Measurements from ENCODE around the gene LZIC. TPM values are rescaled to one million over a fixed set of nuclear protein-coding genes. Genes with fewer than 3 reads are reported as not detected.

The LZIC gene
- total RNA-seq, 2 donors from 2014 or later: 8.6 to 20.2 TPM

DNA sequence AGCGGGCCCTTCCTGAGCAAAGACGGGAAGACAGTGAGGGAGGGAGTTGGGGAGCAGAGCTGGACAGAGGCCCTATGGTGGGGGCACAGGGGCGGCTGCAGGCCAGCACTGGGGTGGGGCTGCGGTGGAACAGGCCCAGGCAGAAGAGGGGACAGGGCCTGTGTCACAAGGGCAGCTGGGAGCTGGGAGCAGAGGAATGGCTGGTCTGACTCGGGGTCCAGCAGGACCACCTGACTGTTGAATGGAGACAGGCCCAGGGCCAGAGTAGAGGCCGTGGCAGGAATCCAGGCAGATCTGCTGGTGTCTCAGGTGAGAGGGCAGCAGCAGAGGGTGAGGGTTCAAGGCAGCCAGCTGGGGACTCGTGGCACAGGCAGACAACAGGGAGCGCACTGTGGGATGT, 58.4 kb downstream of the LZIC start:
- no peak overlapping the region for H3K27ac ChIP-seq
- H3K9me3 ChIP-seq: no peaks in the 10 kb centered on the region
- TF ChIP-seq, protein P1, sequence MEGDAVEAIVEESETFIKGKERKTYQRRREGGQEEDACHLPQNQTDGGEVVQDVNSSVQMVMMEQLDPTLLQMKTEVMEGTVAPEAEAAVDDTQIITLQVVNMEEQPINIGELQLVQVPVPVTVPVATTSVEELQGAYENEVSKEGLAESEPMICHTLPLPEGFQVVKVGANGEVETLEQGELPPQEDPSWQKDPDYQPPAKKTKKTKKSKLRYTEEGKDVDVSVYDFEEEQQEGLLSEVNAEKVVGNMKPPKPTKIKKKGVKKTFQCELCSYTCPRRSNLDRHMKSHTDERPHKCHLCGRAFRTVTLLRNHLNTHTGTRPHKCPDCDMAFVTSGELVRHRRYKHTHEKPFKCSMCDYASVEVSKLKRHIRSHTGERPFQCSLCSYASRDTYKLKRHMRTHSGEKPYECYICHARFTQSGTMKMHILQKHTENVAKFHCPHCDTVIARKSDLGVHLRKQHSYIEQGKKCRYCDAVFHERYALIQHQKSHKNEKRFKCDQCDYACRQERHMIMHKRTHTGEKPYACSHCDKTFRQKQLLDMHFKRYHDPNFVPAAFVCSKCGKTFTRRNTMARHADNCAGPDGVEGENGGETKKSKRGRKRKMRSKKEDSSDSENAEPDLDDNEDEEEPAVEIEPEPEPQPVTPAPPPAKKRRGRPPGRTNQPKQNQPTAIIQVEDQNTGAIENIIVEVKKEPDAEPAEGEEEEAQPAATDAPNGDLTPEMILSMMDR (IDR thresholded peaks at IDR 0.05): no peak
- TF ChIP-seq POLR2A (IDR thresholded peaks at IDR 0.05): no peak
- DNase-seq (no peak), ATAC-seq (no peak)
- no peaks in the 10 kb centered on the region for H3K36me3 ChIP-seq (replicated peaks in 1 of 2; ENCODE audit: insufficient read depth in 1 of 2, low read depth in 2 of 2)
- 84 to 91% methylated on average over 8 of the region's 8 CpGs for WGBS, 2 donors
- intact Hi-C loops (cut with DNase I): no loop called here
- no peaks in the 10 kb centered on the region for H3K4me1 ChIP-seq
- H3K27me3 ChIP-seq: no peaks in the 10 kb centered on the region
- no peak overlapping the region for H3K4me3 ChIP-seq

DNA sequence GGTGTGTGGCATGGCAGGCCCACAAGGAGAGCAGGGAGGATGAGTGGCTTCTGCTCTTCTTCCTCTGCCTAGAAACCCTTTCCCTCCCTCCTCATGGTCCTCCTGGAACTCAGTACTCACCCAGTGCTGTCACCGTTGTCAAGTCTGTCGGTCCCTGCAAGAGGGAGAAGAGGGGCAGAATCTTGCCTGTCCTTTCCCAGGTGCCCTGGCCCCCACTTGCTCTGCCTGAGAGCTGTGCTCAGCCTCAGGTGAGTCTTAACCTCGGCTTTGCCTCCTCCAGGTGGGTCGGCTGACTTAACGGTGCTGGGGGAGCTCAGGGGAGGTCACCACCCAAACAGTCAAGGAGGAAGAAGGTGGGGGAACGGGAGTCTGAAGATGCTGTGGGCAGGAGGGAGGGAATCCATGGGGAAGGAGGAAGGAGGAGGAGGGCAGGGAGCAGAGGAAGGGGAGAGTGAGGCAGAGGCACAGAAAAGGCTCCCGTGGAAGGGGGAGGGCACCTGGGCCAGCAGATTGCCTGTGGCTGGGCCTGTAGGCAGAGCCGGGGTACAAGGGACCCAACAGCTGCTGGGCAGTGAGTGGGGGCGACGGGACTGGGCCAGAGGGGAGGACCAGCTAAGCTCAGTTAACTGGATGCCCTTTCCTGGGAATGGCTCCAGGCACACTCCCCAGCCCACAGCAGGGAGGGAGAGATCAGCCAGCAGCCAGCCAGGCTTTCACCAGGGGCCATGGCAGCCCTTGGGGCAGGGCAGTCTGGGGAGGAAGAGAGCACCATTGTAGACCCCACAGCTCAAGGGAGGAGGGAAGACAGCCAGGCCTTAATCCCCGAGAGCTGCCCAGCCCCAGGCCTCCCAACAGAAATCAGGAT, 59.4 kb downstream of the LZIC start:
- Histone ChIP-seq H3K9me3 (no peaks in the 10 kb centered on the region), H3K36me3 (replicated peaks in 1 of 2; ENCODE audit: insufficient read depth in 1 of 2, low read depth in 2 of 2) (no peaks in the 10 kb centered on the region), H3K27ac (no peak overlapping the region), H3K27me3 (no peaks in the 10 kb centered on the region), H3K4me1 (no peaks in the 10 kb centered on the region), H3K4me3 (no peak overlapping the region)
- intact Hi-C loops (cut with DNase I): no loop called here
- WGBS, 2 donors: 87 to 89% methylated on average over 8 to 11 of the region's 11 CpGs
- ATAC-seq: no peak
- DNase-seq: no peak
- TF ChIP-seq, protein P1 (IDR thresholded peaks at IDR 0.05): no peak
- TF ChIP-seq POLR2A (IDR thresholded peaks at IDR 0.05): no peak

GRCh38 chr1:9882945-9883303, 60.3 kb downstream of the LZIC start:
- TF ChIP-seq, protein P1 (IDR thresholded peaks at IDR 0.05): no peak
- TF ChIP-seq POLR2A (IDR thresholded peaks at IDR 0.05): no peak
- Histone ChIP-seq H3K4me3 (no peak overlapping the region), H3K36me3 (replicated peaks in 1 of 2; ENCODE audit: insufficient read depth in 1 of 2, low read depth in 2 of 2) (no peaks in the 10 kb centered on the region), H3K9me3 (no peaks in the 10 kb centered on the region), H3K27me3 (no peaks in the 10 kb centered on the region), H3K27ac (no peak overlapping the region), H3K4me1 (no peaks in the 10 kb centered on the region)
- DNase-seq: no peak
- WGBS, 2 donors: 88 to 93% methylated on average over 6 to 12 of the region's 12 CpGs
- ATAC-seq: no peak
- intact Hi-C loops (cut with DNase I): no loop called here

DNA sequence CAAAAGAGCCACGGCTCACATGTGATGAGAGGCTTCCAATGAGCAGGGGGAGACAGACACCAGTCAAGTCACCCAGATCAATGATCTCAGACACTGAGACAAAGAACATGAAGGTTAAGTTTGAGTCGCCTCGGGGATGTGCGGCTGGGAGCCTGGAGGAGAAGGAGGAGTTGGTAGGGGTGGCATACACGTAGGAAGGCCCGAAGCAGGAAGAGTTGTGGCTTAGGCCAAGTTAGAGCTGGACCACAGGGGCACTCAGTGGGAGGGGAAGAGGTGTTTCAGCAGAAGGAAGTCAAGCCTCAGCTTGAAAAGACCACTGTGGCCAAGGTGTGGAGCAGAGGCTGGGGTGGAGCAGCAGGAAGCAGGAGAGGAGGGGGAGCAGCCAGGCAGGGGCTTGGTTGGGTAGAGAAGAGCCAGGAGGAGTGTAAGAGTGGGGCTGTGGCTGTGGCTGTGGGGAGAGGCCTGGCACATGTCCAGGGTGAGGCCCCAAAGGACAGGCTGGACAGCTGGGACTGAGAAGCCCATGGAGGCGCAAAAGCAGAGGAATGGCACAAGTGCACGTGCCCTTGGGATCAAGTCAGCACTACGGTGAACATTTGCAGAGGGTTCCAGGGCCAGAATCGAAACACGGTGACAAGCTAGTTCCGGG, 60.8 kb downstream of the LZIC start:
- H3K9me3 ChIP-seq: no peaks in the 10 kb centered on the region
- WGBS, 2 donors: 74 to 91% methylated on average over 11 to 12 of the region's 12 CpGs
- no peaks in the 10 kb centered on the region for H3K36me3 ChIP-seq (replicated peaks in 1 of 2; ENCODE audit: insufficient read depth in 1 of 2, low read depth in 2 of 2)
- no peak overlapping the region for H3K27ac ChIP-seq
- no peak overlapping the region for H3K4me3 ChIP-seq
- intact Hi-C loops (cut with DNase I): no loop called here
- ATAC-seq: no peak
- no peak for DNase-seq
- no peaks in the 10 kb centered on the region for H3K27me3 ChIP-seq
- no peak for TF ChIP-seq POLR2A (IDR thresholded peaks at IDR 0.05)
- TF ChIP-seq, protein P1 (IDR thresholded peaks at IDR 0.05): no peak
- no peaks in the 10 kb centered on the region for H3K4me1 ChIP-seq

All from body of pancreas (tissue), 4 donors.